ENCODE data around the gene PLCL1.

GRCh38 chr2:197920592-197921201 is 116.3 kb downstream of the PLCL1 start:
- TF ChIP-seq CTCF (IDR thresholded peaks at IDR 0.05) (no peak), POLR2AphosphoS5 (IDR thresholded peaks at IDR 0.05) (no peak), POLR2A (IDR thresholded peaks at IDR 0.05) (no peak)
